ENCODE measurements around the gene APOBEC3F. TPM values are rescaled to one million over a fixed set of nuclear protein-coding genes. Genes with fewer than 3 reads are reported as not detected.
A peak's percentile ranks its signal among the peaks of the same experiment; 100 is the strongest.
"Not testable (repeated sequence)": the region's sequence is repeated elsewhere in the genome, so short reads cannot be mapped to it uniquely, and the experiment has no call there.

Gene APOBEC3F
- total RNA-seq, 2 experiments from 2014 or later, result 20.7 to 25.0 TPM

- ChIA-PET CTCF (no interaction called here), POLR2A (no interaction called here)
- peak overlapping the region; percentile 84 for H3K27ac Mint-ChIP-seq
- no peak for DNase-seq
- TF ChIP-seq CTCF (IDR thresholded peaks at IDR 0.05), result no peak
- ATAC-seq, result peak; percentile 8
- no peaks in the 10 kb centered on the region for H3K9me3 Mint-ChIP-seq
- intact Hi-C loops (cut with micrococcal nuclease), result no loop called here
- no peaks in the 10 kb centered on the region for H3K27me3 Mint-ChIP-seq
- no peak overlapping the region for H3K4me3 Mint-ChIP-seq
- H3K36me3 Mint-ChIP-seq (ENCODE audit: low read depth), result peaks cover 28% of the 10 kb centered on the region
- peaks cover 37% of the 10 kb centered on the region for H3K4me1 Mint-ChIP-seq (ENCODE audit: low read depth)
Observed at GRCh38 chr22:39028281-39028680, 12.4 kb upstream of the APOBEC3F start.

GRCh38 chr22:39029227-39029626 lies 11.4 kb upstream of the APOBEC3F start:
- Mint-ChIP-seq H3K27ac (no peak overlapping the region), H3K9me3 (no peaks in the 10 kb centered on the region), H3K4me3 (no peak overlapping the region), H3K36me3 (ENCODE audit: low read depth) (peaks cover 25% of the 10 kb centered on the region), H3K27me3 (no peaks in the 10 kb centered on the region), H3K4me1 (ENCODE audit: low read depth) (peaks cover 30% of the 10 kb centered on the region)
- intact Hi-C loops (cut with micrococcal nuclease), result no loop called here
- no peak for DNase-seq
- CTCF ChIA-PET, result interaction anchor here (0.7 kb wide), 1 partner anchor 15 kb away, joined by 3 read pairs; no protein-coding TSS in a partner anchor
- POLR2A ChIA-PET, result no interaction called here
- ATAC-seq, result no peak
- TF ChIP-seq CTCF (IDR thresholded peaks at IDR 0.05), result no peak

GRCh38 chr22:39030705-39031104 lies 10.0 kb upstream of the APOBEC3F start:
- CTCF ChIA-PET, result no interaction called here
- no peak for ATAC-seq
- intact Hi-C loops (cut with micrococcal nuclease), result no loop called here

GRCh38 chr22:39031434-39032295 lies 9.0 kb upstream of the APOBEC3F start:
- H3K9me3 Mint-ChIP-seq; H3K27ac Mint-ChIP-seq; H3K27me3 Mint-ChIP-seq; intact Hi-C loops (cut with micrococcal nuclease); CTCF ChIA-PET; H3K4me3 Mint-ChIP-seq; DNase-seq; ATAC-seq: not testable (repeated sequence)
- POLR2A ChIA-PET, result interaction anchor here (1.0 kb wide), 1 partner anchor 8 kb away, joined by 3 read pairs; no protein-coding TSS in a partner anchor
- Mint-ChIP-seq H3K36me3 (ENCODE audit: low read depth) (peaks cover 15% of the 10 kb centered on the region), H3K4me1 (ENCODE audit: low read depth) (peaks cover 10% of the 10 kb centered on the region)

More at GRCh38 chr22:39030705-39031104, 10.0 kb upstream of the APOBEC3F start:
- no peak for DNase-seq
- no peak for TF ChIP-seq CTCF (IDR thresholded peaks at IDR 0.05)
- Mint-ChIP-seq H3K9me3 (no peaks in the 10 kb centered on the region), H3K36me3 (ENCODE audit: low read depth) (peaks cover 17% of the 10 kb centered on the region), H3K27ac (no peak overlapping the region), H3K4me1 (ENCODE audit: low read depth) (peaks cover 16% of the 10 kb centered on the region), H3K4me3 (no peak overlapping the region), H3K27me3 (no peaks in the 10 kb centered on the region)
- POLR2A ChIA-PET, result interaction anchor here (1.0 kb wide), 1 partner anchor 9 kb away, joined by 3 read pairs; no protein-coding TSS in a partner anchor

GRCh38 chr22:39037071-39037470 lies 3.6 kb upstream of the APOBEC3F start:
- CTCF ChIA-PET; intact Hi-C loops (cut with micrococcal nuclease); H3K4me3 Mint-ChIP-seq; ATAC-seq; H3K9me3 Mint-ChIP-seq; DNase-seq; H3K27me3 Mint-ChIP-seq: not testable (repeated sequence)
- H3K27ac Mint-ChIP-seq, result peak overlapping the region; percentile 48
- POLR2A ChIA-PET, result interaction anchor here (1.4 kb wide), 1 partner anchor 23 kb away, joined by 3 read pairs; the partner anchor contains the start of gene APOBEC3C
- peaks cover 22% of the 10 kb centered on the region for H3K4me1 Mint-ChIP-seq (ENCODE audit: low read depth)
- H3K36me3 Mint-ChIP-seq (ENCODE audit: low read depth), result peaks cover 13% of the 10 kb centered on the region

Data from activated CD8-positive, alpha-beta T cell treated with anti-CD3 and anti-CD28 coated beads for 36 hours (primary cell).